OCI-LY1 (cell line): ENCODE results near the gene BCCIP.

Experiments used
- H2AFZ ChIP-seq: fragments of 200-600 bp; sonication (generic), shearing (Covaris generic); 2 replicates; pipeline ENCODE4 v1.6.0; 2014; ENCODE audit warnings: antibody characterized with exemption, mild to moderate bottlenecking, low read length
- H3F3A ChIP-seq: fragments of 200-600 bp; sonication (generic), shearing (Covaris generic); 2 replicates; pipeline ENCODE4 v1.6.0; 2014; ENCODE audit warnings: mild to moderate bottlenecking, antibody characterized with exemption, low read length, moderate library complexity; ENCODE audit not compliant: insufficient read depth
- H3K27ac ChIP-seq: fragments of 200-600 bp; sonication (generic); 2 replicates; pipeline ENCODE4 v1.5.1; 2014; ENCODE audit warnings: low read length, mixed run types, mild to moderate bottlenecking, low read depth; ENCODE audit not compliant: poor library complexity, severe bottlenecking
- H3K27me3 ChIP-seq: fragments of 200-600 bp; sonication (generic); 2 replicates; pipeline ENCODE4 v1.6.0; 2014; ENCODE audit warnings: antibody characterized with exemption, mild to moderate bottlenecking, low read length, moderate library complexity; ENCODE audit not compliant: insufficient read depth
- H3K36me3 ChIP-seq: fragments of 200-600 bp; sonication (generic); 2 replicates; pipeline ENCODE4 v1.6.1; 2014; ENCODE audit warnings: mild to moderate bottlenecking, antibody characterized with exemption, low read length, moderate library complexity, mixed read lengths; ENCODE audit not compliant: insufficient read depth
- H3K4me1 ChIP-seq: fragments of 200-600 bp; sonication (generic); 2 replicates; pipeline ENCODE4 v1.5.1; 2014; ENCODE audit warnings: mild to moderate bottlenecking, low read length, moderate library complexity; ENCODE audit not compliant: insufficient read depth, severe bottlenecking
- H3K4me2 ChIP-seq: fragments of 200-600 bp; sonication (generic), shearing (Covaris generic); 2 replicates; pipeline ENCODE4 v1.6.1; 2014; ENCODE audit warnings: low read length
- H3K4me3 ChIP-seq: fragments of 200-600 bp; sonication (generic); 2 replicates; pipeline ENCODE4 v1.5.1; 2014; ENCODE audit warnings: low read length, low read depth, mild to moderate bottlenecking, mixed read lengths; ENCODE audit not compliant: poor library complexity, severe bottlenecking
- H3K79me2 ChIP-seq: fragments of 200-600 bp; shearing (Covaris generic); 2 replicates; pipeline ENCODE4 v1.6.1; 2016; ENCODE audit warnings: mixed run types, low read length, mixed read lengths; ENCODE audit not compliant: insufficient read depth
- H3K9ac ChIP-seq: fragments of 200-600 bp; sonication (generic), shearing (Covaris generic); 2 replicates; pipeline ENCODE4 v1.6.1; 2014; ENCODE audit warnings: mild to moderate bottlenecking, low read length, mixed read lengths
- H3K9me2 ChIP-seq: fragments of 200-600 bp; sonication (generic), shearing (Covaris generic); 2 replicates; pipeline ENCODE4 v1.6.1; 2014; ENCODE audit warnings: low read depth, mild to moderate bottlenecking, low read length, mixed read lengths
- H3K9me3 ChIP-seq: fragments of 200-600 bp; shearing (Covaris generic); 2 replicates; pipeline ENCODE4 v1.6.1; 2014; ENCODE audit warnings: low read length, mixed read lengths
- H4K20me1 ChIP-seq: fragments of 200-600 bp; sonication (generic), shearing (Covaris generic); 2 replicates; pipeline ENCODE4 v1.6.0; 2016; ENCODE audit warnings: mild to moderate bottlenecking, low read length; ENCODE audit not compliant: insufficient read depth
- CTCF ChIP-seq: fragments of 200-600 bp; sonication (generic), shearing (Covaris generic); IDR thresholded peaks from 2 replicates; pipeline ENCODE4 v1.5.1; 2017; ENCODE audit warnings: mild to moderate bottlenecking, antibody characterized with exemption, low read length, moderate library complexity, mixed read lengths
- EZH2 ChIP-seq: fragments of 200-600 bp; sonication (generic), shearing (Covaris generic); IDR thresholded peaks from 2 replicates; pipeline ENCODE4 v1.8.0; 2017; ENCODE audit warnings: borderline replicate concordance, mixed run types, mild to moderate bottlenecking, antibody characterized with exemption, low read length, moderate library complexity, mixed read lengths

The BCCIP gene

GRCh38 chr10:125882596-125882995 lies 59.2 kb downstream of the BCCIP start:
- H3K36me3 ChIP-seq: no peaks in the 10 kb centered on the region
- no peak overlapping the region for H3K4me3 ChIP-seq
- H3K27ac ChIP-seq: no peak overlapping the region
- TF ChIP-seq EZH2: no peak
- no peak for TF ChIP-seq CTCF
- no peaks in the 10 kb centered on the region for H3K9me3 ChIP-seq
- H3F3A ChIP-seq: no peaks in the 10 kb centered on the region
- H4K20me1 ChIP-seq: no peaks in the 10 kb centered on the region
- H3K4me1 ChIP-seq: no peaks in the 10 kb centered on the region
- no peak overlapping the region for H3K4me2 ChIP-seq
- H3K27me3 ChIP-seq: no peaks in the 10 kb centered on the region
- H2AFZ ChIP-seq: no peak overlapping the region
- H3K79me2 ChIP-seq: no peaks in the 10 kb centered on the region
- no peak overlapping the region for H3K9ac ChIP-seq
- no peaks in the 10 kb centered on the region; the same call in 1 of the 2 replicates for H3K9me2 ChIP-seq

- Histone ChIP-seq H3K9me3 (no peaks in the 10 kb centered on the region), H3K79me2 (no peaks in the 10 kb centered on the region), H3K4me3 (no peak overlapping the region), H2AFZ (no peak overlapping the region), H3K27ac (no peak overlapping the region), H3K27me3 (no peaks in the 10 kb centered on the region), H4K20me1 (no peaks in the 10 kb centered on the region), H3F3A (no peaks in the 10 kb centered on the region), H3K9me2 (no peaks in the 10 kb centered on the region; the same call in 1 of the 2 replicates), H3K36me3 (no peaks in the 10 kb centered on the region), H3K4me2 (no peak overlapping the region), H3K9ac (no peak overlapping the region), H3K4me1 (no peaks in the 10 kb centered on the region)
- no peak for TF ChIP-seq EZH2
Observed at GRCh38 chr10:125883211-125883610, 59.9 kb downstream of the BCCIP start.
